H9 (cell line): Measurements from ENCODE around the gene DMRT1. TPM values are rescaled to one million over a fixed set of nuclear protein-coding genes. Genes with fewer than 3 reads are reported as not detected.

Experiments used
- DNase-seq: peaks from one replicate; pipeline ENCODE4 v3.0.0-alpha.2; 2017
- H2AFZ ChIP-seq: one replicate; pipeline ENCODE4 v1.6.1; 2013; ENCODE audit warnings: mild to moderate bottlenecking, low read length, control low read depth, moderate library complexity
- H2AK5ac ChIP-seq: 2 replicates; pipeline ENCODE4 v1.6.1; 2013; ENCODE audit warnings: low read length, control low read depth, mixed read lengths; ENCODE audit not compliant: insufficient read length
- H2BK120ac ChIP-seq: one replicate; pipeline ENCODE4 v1.6.1; 2013; ENCODE audit warnings: low read depth, mild to moderate bottlenecking, low read length, control low read depth, inconsistent platforms; ENCODE audit not compliant: poor library complexity, severe bottlenecking
- H2BK12ac ChIP-seq: 2 replicates; pipeline ENCODE4 v1.6.1; 2013; ENCODE audit warnings: low read length, control low read depth, mixed read lengths, low read depth; ENCODE audit not compliant: insufficient read length
- H2BK15ac ChIP-seq: 2 replicates; pipeline ENCODE4 v1.6.1; 2013; ENCODE audit warnings: low read depth, low read length, control low read depth
- H2BK20ac ChIP-seq: one replicate; pipeline ENCODE4 v1.6.1; 2013; ENCODE audit warnings: low read depth, mild to moderate bottlenecking, low read length, control low read depth, inconsistent platforms; ENCODE audit not compliant: poor library complexity, severe bottlenecking
- H2BK5ac ChIP-seq: 2 replicates; pipeline ENCODE4 v1.6.1; 2013; ENCODE audit warnings: low read length, control low read depth, mixed read lengths; ENCODE audit not compliant: insufficient read length
- H3K14ac ChIP-seq: 2 replicates; pipeline ENCODE4 v1.6.1; 2013; ENCODE audit warnings: low read length, control low read depth; ENCODE audit not compliant: insufficient read depth
- H3K18ac ChIP-seq: 2 replicates; pipeline ENCODE4 v1.6.1; 2013; ENCODE audit warnings: low read depth, mild to moderate bottlenecking, mixed read lengths, low read length, control low read depth; ENCODE audit not compliant: insufficient read length
- H3K23ac ChIP-seq: 2 replicates; pipeline ENCODE4 v1.6.1; 2013; ENCODE audit warnings: low read length, control low read depth, mixed read lengths, low read depth; ENCODE audit not compliant: insufficient read length
- H3K23me2 ChIP-seq: 2 replicates; pipeline ENCODE4 v1.6.1; 2013; ENCODE audit warnings: low read depth, mild to moderate bottlenecking, mixed read lengths, low read length, control low read depth; ENCODE audit not compliant: insufficient read length, poor library complexity, severe bottlenecking
- H3K27ac ChIP-seq: 2 replicates; pipeline ENCODE4 v1.5.1; 2013; ENCODE audit warnings: low read length, control low read depth, mixed read lengths, low read depth; ENCODE audit not compliant: insufficient read length
- H3K27me3 ChIP-seq: 2 replicates; pipeline ENCODE4 v1.6.1; 2013; ENCODE audit warnings: low read length, control low read depth, inconsistent platforms; ENCODE audit not compliant: insufficient read depth
- H3K4ac ChIP-seq: 2 replicates; pipeline ENCODE4 v1.6.1; 2013; ENCODE audit warnings: low read depth, mild to moderate bottlenecking, control low read depth, inconsistent platforms, low read length, moderate library complexity
- H3K4me1 ChIP-seq: 2 replicates; pipeline ENCODE4 v1.6.1; 2013; ENCODE audit warnings: low read length, control low read depth, inconsistent platforms; ENCODE audit not compliant: insufficient read depth
- H3K4me2 ChIP-seq: 2 replicates; pipeline ENCODE4 v1.6.1; 2013; ENCODE audit warnings: low read length, control low read depth, mixed read lengths; ENCODE audit not compliant: insufficient read length, insufficient read depth
- H3K56ac ChIP-seq: 2 replicates; pipeline ENCODE4 v1.6.1; 2013; ENCODE audit warnings: low read depth, mild to moderate bottlenecking, mixed read lengths, low read length, control low read depth; ENCODE audit not compliant: insufficient read length
- H3K79me1 ChIP-seq: 2 replicates; pipeline ENCODE4 v1.6.1; 2013; ENCODE audit warnings: low read depth, mild to moderate bottlenecking, moderate library complexity, low read length, control low read depth, inconsistent platforms; ENCODE audit not compliant: insufficient read depth, poor library complexity, severe bottlenecking
- H3K79me2 ChIP-seq: 2 replicates; pipeline ENCODE4 v1.6.1; 2013; ENCODE audit warnings: low read length, control low read depth, inconsistent platforms; ENCODE audit not compliant: insufficient read depth
- H3K9ac ChIP-seq: 2 replicates; pipeline ENCODE4 v1.6.1; 2013; ENCODE audit warnings: low read length, control low read depth, mixed read lengths; ENCODE audit not compliant: insufficient read length; ENCODE audit errors: extremely low read depth
- H3K9me3 ChIP-seq: one replicate; pipeline ENCODE4 v1.6.1; 2013; ENCODE audit warnings: low read depth, low read length, inconsistent platforms; ENCODE audit not compliant: control insufficient read depth
- H3T11ph ChIP-seq: one replicate; pipeline ENCODE4 v1.6.1; 2013; ENCODE audit warnings: mild to moderate bottlenecking, low read length, control low read depth, inconsistent platforms
- H4K20me1 ChIP-seq: one replicate; pipeline ENCODE4 v1.6.1; 2013; ENCODE audit not compliant: control insufficient read depth, insufficient read length, insufficient read depth
- H4K5ac ChIP-seq: 2 replicates; pipeline ENCODE4 v1.6.1; 2013; ENCODE audit warnings: low read depth, mild to moderate bottlenecking, mixed read lengths, low read length, control low read depth; ENCODE audit not compliant: insufficient read length
- H4K8ac ChIP-seq: replicated peaks from 2 replicates; pipeline ENCODE4 v1.6.1; 2013; ENCODE audit warnings: low read length, control low read depth, mixed read lengths, low read depth; ENCODE audit not compliant: insufficient read length
- H4K91ac ChIP-seq: 2 replicates; pipeline ENCODE4 v1.6.1; 2013; ENCODE audit warnings: low read depth, mild to moderate bottlenecking, moderate library complexity, mixed read lengths, low read length, control low read depth; ENCODE audit not compliant: insufficient read length
- H3K27ac Mint-ChIP-seq, 3 experiments: 2 replicates in 2 of 3; 3 replicates in 1 of 3; pipeline ENCODE4 v1.8.0; 2020 to 2021; ENCODE audit warnings: mixed read lengths in 3 of 3, mild to moderate bottlenecking in 1 of 3, moderate library complexity in 1 of 3
- H3K27me3 Mint-ChIP-seq: 2 replicates; pipeline ENCODE4 v1.8.0; 2021; ENCODE audit warnings: low read depth, mild to moderate bottlenecking, moderate library complexity, mixed read lengths
- H3K36me3 Mint-ChIP-seq, 3 experiments: 2 replicates in 2 of 3; 3 replicates in 1 of 3; pipeline ENCODE4 v1.8.0; 2020 to 2021; ENCODE audit warnings: low read depth in 3 of 3, mixed read lengths in 3 of 3; ENCODE audit not compliant: insufficient read depth in 1 of 3
- H3K4me1 Mint-ChIP-seq, 2 experiments: 2 replicates each; pipeline ENCODE4 v1.8.0; 2020; ENCODE audit warnings: mixed read lengths in 2 of 2
- H3K4me3 Mint-ChIP-seq, 2 experiments: 2 replicates in 1 of 2; 3 replicates in 1 of 2; pipeline ENCODE4 v1.8.0; 2020 to 2021; ENCODE audit warnings: mild to moderate bottlenecking in 2 of 2, mixed read lengths in 2 of 2, moderate library complexity in 1 of 2
- H3K9me3 Mint-ChIP-seq, 2 experiments: 2 replicates in 1 of 2; 3 replicates in 1 of 2; pipeline ENCODE4 v1.8.0; 2020; ENCODE audit warnings: mild to moderate bottlenecking in 2 of 2, mixed read lengths in 2 of 2, moderate library complexity in 1 of 2
- CTCF ChIP-seq: fragments of 200-600 bp; sonication (generic); conservative IDR thresholded peaks from 3 replicates; pipeline ENCODE4 v1.8.0; 2021; ENCODE audit warnings: antibody characterized with exemption, mild to moderate bottlenecking
- WGBS: extraction: QIAGEN DNeasy Blood & Tissue Kit; methylation state at CpG from one replicate; pipeline ENCODE4 v1.1.7; 2013; ENCODE audit warnings: missing lambda C conversion rate, low lambda C conversion rate, mixed read lengths; ENCODE audit not compliant: insufficient read length; ENCODE audit errors: extremely low coverage; 5-methylcytosine and 5-hydroxymethylcytosine counted together
- total RNA-seq: library from RNA; stranded (reverse); gene quantifications from 2 replicates; pipeline ENCODE4 v1.2.1, GENCODE V29; 2021

The DMRT1 gene
- total RNA-seq, 1 experiment from 2014 or later, result not detected

- DNase-seq, result no peak
- Mint-ChIP-seq H3K4me1 (no peaks in the 10 kb centered on the region), H3K27ac (no peak overlapping the region), H3K27me3 (peaks cover 10% of the 10 kb centered on the region), H3K9me3 (peaks cover 2 to 6% of the 10 kb centered on the region in 2 experiments; a peak in 3 of 5 replicates), H3K4me3 (no peak overlapping the region), H3K36me3 (peaks cover 0 to 4% (median 0%) of the 10 kb centered on the region in 3 experiments; a peak in 1 of 7 replicates)
- H3K18ac ChIP-seq, result no peak overlapping the region
- H2BK5ac ChIP-seq, result no peak overlapping the region
- no peak overlapping the region for H2BK12ac ChIP-seq
- no peak overlapping the region for H2AK5ac ChIP-seq
- no peak overlapping the region for H3K4ac ChIP-seq
- no peaks in the 10 kb centered on the region for H3K27me3 ChIP-seq
- H3K4me2 ChIP-seq, result no peak overlapping the region
- H3K79me1 ChIP-seq, result no peaks in the 10 kb centered on the region
- WGBS, result no CpG with 5 or more reads among the region's 3 CpGs
- no peaks in the 10 kb centered on the region for H4K20me1 ChIP-seq
- H3K14ac ChIP-seq, result no peak overlapping the region
- no peak overlapping the region for H2BK15ac ChIP-seq
- H2BK120ac ChIP-seq, result no peak overlapping the region
- no peaks in the 10 kb centered on the region for H3K4me1 ChIP-seq
- H3T11ph ChIP-seq, result no peak overlapping the region
- no peaks in the 10 kb centered on the region for H3K79me2 ChIP-seq
- no peak overlapping the region for H3K23ac ChIP-seq
- H2BK20ac ChIP-seq, result no peak overlapping the region
- no peak overlapping the region for H4K91ac ChIP-seq
- no peak overlapping the region for H3K27ac ChIP-seq
- no peak overlapping the region for H3K56ac ChIP-seq
- TF ChIP-seq CTCF, result no peak
- H3K9ac ChIP-seq, result no peak overlapping the region
- no peaks in the 10 kb centered on the region for H3K9me3 ChIP-seq
- H3K23me2 ChIP-seq, result no peaks in the 10 kb centered on the region
- no peak overlapping the region for H4K8ac ChIP-seq
- no peak overlapping the region for H2AFZ ChIP-seq
- no peak overlapping the region for H4K5ac ChIP-seq
Measured at GRCh38 chr9:805151-805550, 36.3 kb upstream of the DMRT1 start.
